HTR-8/SVneo (cell line): ENCODE data around the gene KCNC3.

Source experiments
- DNase-seq: peaks from one replicate; pipeline ENCODE4 v3.0.0; 2011; ENCODE audit warnings: low spot score, mixed read lengths; ENCODE audit not compliant: insufficient read length
- FAIRE-seq: peaks from 2 replicates; lab custom pipeline; 2011; peaks lifted over from hg19 to GRCh38; lab: Jason Lieb, UNC

KCNC3 gene

DNA sequence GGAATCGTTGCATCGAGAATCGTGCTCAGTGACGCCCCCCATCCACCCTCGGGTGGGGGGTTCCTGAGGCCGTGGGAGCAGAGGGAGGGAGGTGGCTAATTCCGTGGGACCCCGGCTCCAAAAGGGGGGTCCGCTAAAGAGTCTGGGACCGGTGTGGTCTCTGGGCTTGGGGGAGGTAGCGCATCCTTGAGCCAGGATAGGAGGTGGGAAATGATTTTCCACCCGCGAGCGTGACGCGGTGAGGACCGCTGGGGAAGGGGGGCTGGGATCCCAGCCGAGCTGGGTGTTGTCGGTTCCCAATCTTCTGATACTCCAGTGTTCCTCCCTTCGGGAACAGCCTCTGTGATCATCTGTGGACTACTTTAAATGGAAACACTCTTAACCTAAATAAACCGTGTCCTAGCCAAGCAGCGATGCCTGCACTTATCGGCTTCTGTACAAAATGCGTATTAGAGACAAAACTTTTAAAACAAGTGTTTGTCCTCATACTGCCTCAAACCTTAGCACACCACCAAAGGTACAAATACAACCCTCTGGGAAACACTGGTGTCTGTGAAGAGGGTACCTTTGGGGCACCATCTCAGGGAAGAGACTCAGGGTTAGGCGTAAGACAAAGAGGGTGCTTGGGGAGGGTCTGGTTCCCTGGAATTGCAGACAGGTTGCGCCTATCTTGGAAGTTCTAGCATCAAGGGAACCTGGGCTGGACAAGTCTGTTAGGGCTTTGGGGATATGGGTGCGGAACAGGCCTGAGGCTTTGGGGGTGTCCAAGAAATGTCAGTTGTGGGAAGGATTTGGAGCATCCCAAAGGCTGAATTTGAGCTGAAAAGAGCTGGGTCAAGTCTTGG is 16.0 kb downstream of the KCNC3 start:
- DNase-seq (no peak), FAIRE-seq (no peak)

- DNase-seq (peak; percentile 91), FAIRE-seq (peak; percentile 93)
These were observed 17.2 kb downstream of the KCNC3 start for GRCh38 chr19:50311723-50312635.

GRCh38 chr19:50310759-50311465 is 18.3 kb downstream of the KCNC3 start:
- no peak for FAIRE-seq
- DNase-seq = no peak

DNA sequence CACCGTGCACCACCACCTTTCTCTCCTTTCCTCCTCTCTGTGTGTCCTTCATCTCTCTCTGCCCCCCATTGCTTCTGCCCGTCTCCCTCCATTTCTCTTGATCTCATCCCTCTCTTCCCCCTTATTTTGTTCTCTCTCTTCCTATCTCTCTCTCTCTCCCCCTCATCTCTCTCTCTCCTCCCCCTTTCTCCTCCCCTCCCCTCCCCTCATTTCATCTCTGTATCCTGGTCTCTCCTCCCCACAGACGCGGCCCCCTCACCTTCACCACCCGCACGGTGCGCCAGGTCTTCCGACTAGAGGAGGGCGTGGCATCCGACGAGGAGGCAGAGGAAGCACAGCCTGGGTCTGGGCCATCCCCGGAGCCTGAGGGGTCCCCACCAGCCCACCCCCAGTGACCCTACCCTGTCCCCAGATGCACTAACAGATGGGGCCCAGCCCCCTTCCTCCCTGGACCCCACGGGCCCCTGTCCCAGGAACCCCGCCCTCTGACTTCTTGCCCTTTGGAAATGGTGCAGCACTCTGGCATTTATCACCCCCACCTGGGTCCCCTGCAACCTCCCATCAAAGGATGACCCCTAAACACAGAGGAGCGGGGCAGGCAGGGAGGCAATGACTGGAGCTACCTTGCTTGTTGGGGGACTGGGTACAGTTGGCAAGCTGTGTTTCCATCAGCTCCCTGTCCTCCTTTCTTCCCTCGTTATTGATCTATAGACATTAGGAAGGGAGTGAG is 19.6 kb downstream of the KCNC3 start:
- DNase-seq = no peak
- FAIRE-seq = no peak

GRCh38 chr19:50308991-50309390 is 20.2 kb downstream of the KCNC3 start:
- no peak for FAIRE-seq
- DNase-seq = no peak

DNA sequence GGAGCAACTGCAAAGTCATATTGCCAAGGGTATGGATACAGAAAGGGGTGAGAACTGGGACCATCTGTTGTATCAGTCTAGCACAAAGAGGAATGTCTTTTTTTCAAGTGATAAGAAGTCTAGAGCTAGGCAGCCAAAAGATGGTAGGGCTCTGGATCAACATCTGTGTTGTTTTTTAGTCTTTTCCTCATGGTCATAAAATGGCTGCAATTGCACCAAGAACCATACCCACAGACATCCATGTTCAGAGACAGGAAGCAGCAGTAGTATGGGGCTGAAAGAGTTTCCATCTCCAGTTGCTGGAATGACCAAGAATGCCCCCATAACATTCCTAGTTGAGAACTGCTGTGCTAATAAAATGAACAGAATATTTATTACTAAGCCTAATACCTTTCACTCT is 25.6 kb downstream of the KCNC3 start:
- FAIRE-seq = no peak

GRCh38 chr19:50301607-50301971 is 27.6 kb downstream of the KCNC3 start:
- FAIRE-seq (no peak), DNase-seq (no peak)

More for the DNA sequence above, 25.6 kb downstream of the KCNC3 start:
- no peak for DNase-seq

GRCh38 chr19:50300814-50301606 is 28.2 kb downstream of the KCNC3 start:
- DNase-seq = peak; percentile 59
- FAIRE-seq = no peak

- no peak for FAIRE-seq
- DNase-seq = no peak
These were observed 29.1 kb downstream of the KCNC3 start for GRCh38 chr19:50300051-50300450.

DNA sequence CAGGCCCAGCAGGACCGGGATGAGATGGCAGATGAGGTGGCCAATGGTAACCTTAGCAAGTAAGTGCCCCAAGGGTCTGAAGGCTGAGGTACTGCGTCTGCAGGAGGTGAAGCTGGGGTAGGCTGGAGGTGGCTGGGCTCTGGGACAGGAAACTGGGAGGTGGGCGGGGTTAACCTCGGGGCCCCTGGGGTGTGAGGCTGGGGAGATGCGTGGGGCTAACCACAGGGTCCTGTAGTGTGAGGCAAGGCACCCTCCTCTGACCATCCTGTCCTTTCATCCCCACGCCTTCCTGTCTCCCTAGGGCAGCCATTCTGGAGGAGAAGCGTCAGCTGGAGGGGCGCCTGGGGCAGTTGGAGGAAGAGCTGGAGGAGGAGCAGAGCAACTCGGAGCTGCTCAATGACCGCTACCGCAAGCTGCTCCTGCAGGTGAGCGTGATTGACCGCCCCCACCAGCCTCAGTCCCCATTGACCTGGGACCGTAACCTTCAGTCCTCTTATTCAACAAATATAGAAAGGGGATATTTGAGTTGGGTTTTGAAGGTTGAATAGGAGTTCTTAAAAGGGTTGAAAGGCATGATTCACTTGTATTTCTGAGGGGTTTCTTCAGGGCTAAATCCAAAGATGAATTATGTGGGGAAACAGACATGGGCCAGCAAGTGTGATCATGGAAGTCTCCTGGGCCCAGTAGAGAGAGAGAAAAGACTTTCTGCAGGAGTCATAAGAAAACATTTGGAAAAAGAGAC is 35.7 kb downstream of the KCNC3 start:
- FAIRE-seq = no peak
- DNase-seq = no peak

DNA sequence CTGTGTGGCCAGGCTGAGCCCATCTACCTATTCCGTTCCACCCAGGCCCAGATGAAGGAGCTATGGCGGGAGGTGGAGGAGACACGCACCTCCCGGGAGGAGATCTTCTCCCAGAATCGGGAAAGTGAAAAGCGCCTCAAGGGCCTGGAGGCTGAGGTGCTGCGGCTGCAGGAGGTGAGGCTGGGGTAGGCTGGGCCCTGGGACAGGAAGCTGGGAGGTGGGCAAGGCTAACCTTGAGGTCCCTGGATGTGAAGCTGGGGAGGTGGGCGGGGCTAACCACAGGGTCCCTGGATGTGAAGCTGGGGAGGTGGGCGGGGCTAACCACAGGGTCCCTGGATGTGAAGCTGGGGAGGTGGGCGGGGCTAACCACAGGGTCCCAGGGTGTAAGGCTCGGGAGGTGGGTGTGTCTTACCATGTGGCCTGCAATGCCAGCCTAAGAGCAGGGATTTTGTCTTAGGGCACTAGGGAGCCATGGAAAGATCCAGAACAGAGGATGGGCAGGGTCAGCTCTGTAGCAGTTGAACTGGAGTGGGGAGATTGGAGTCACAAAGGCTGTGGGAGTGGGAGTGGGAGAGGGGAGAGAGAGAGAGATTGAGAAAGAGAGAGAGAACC is 36.9 kb downstream of the KCNC3 start:
- FAIRE-seq = no peak
- DNase-seq = no peak

- DNase-seq (no peak), FAIRE-seq (no peak)
These were observed 38.4 kb downstream of the KCNC3 start for GRCh38 chr19:50290775-50291174.

DNA sequence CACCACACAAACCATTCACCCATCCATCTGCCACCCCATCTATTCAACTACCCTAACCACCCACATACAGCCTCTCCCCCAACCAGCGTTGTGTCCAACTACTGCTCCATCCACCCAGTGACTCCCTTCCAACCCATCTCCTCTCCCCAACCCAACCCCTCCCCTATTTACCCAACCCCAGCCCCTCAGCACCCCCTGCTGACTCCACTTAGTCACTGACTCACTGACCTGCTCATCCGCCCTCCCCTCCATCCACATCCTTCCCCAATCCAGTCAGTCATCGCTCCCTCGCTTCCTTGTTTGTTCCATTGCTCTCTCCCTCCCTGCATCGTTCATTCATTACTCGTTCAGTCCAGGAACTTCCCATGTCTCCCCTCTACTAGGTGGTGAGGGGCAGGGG is 39.2 kb downstream of the KCNC3 start:
- DNase-seq = no peak
- FAIRE-seq = peak; percentile 9

- FAIRE-seq (no peak), DNase-seq (no peak)
These were observed 40.2 kb downstream of the KCNC3 start for GRCh38 chr19:50288954-50289353.

DNA sequence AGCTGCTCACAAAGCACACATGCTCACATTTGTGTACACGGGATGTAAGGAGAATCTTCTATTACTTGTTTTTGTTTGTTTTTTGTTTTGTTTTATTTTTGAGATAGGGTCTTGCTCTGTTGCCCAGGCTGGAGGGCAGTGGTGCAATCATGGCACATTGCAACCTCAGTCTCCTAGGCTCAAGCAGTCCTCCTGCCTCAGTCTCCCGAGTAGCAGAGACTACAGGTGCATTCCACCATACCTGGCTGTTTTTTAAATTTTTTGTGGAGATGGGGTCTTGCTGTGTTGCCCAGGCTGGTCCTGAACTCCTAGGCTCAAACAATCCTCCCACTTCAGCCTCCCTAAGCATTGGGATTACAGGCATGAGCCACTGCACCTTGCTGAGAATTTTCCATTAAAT is 41.8 kb downstream of the KCNC3 start:
- FAIRE-seq = no peak
- DNase-seq = no peak

DNA sequence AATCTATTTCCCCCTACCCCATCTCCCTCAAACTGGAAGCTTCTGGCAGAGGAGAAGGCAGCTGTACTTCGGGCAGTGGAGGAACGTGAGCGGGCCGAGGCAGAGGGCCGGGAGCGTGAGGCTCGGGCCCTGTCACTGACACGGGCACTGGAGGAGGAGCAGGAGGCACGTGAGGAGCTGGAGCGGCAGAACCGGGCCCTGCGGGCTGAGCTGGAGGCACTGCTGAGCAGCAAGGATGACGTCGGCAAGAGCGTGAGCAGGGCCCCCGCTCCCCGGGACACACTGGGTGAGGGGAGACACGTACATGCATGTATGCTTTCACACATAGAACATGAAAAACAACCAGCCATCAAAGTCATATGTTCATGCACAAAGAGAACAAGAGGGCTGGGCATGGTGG is 42.7 kb downstream of the KCNC3 start:
- FAIRE-seq (no peak), DNase-seq (no peak)

DNA sequence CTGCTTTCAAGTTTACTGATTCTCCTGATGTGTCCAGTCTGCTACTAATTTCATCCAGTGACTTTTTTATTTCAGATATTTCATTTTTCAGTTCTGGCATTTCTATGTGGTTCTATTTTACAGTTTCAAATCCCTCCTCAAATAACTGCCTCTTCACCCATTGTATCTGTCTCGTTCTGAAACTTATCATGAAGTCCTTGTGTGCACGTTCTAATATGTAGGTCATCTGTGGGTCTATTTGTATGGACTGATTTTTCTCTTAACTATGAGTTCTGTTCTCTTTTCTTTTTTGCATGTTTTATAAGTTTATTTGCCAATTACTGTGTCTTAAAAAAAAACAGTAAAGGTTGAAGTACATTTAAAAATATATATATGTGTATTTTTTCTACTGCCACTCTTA is 43.3 kb downstream of the KCNC3 start:
- FAIRE-seq = no peak
- DNase-seq = no peak

DNA sequence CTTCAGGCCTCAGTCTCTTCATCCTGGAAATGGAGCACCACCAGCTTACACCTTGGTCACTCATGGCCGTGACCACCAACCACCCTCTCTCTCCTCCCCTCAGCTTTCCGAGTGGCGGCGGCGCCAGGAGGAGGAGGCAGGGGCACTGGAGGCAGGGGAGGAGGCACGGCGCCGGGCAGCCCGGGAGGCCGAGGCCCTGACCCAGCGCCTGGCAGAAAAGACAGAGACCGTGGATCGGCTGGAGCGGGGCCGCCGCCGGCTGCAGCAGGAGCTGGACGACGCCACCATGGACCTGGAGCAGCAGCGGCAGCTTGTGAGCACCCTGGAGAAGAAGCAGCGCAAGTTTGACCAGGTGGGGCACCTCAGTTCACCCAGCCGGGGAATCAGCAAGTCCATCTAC is 47.7 kb downstream of the KCNC3 start:
- DNase-seq = no peak
- no peak for FAIRE-seq
